SHP77 treated with DMSO at 0.1 percent for 48 hours (cell line): Measurements from ENCODE around the gene PRR12.

Source experiments
- DNase-seq: peaks from one replicate; lab custom pipeline; 2025; lab: John Stamatoyannopoulos, UW

The PRR12 gene

DNA sequence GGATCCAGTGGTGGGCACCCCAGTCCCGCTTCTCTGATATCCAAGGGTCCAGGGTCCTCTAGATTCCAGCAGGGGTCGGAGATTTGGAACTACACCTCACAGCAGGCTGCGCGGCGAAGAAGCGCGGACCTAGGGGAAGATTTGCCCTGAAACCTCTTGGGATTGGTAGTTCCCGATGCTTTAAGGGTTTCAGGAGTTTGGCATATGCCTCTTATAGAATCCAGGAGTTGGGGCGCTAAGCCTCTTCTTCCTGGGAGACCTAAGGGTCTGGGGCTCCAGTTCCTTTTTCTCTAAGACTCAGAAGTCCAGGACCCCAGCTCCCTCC is 75.1 kb downstream of the PRR12 start:
- no peak for DNase-seq

DNA sequence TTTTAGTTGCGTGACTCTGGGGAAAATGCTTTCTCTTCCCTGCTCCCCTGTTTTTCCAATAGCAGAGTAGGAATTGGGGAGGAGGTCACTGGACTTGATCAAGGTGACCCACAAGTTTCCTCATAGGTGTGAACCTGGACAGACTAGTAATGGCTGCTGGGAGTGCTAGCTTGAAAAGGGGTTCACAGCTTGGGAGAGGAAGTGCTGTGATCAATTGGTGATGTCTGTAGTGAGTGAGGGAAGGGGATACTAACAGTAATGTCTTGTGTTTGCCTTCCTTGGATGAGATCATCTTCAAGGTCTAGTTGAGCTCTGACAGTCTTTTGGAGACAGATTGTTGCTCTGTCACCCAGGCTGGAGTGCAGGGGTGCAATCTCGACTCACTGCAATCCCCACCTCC is 76.5 kb downstream of the PRR12 start:
- DNase-seq, result no peak

- no peak for DNase-seq
Measured at GRCh38 chr19:49669516-49669915, 78.5 kb downstream of the PRR12 start.

DNA sequence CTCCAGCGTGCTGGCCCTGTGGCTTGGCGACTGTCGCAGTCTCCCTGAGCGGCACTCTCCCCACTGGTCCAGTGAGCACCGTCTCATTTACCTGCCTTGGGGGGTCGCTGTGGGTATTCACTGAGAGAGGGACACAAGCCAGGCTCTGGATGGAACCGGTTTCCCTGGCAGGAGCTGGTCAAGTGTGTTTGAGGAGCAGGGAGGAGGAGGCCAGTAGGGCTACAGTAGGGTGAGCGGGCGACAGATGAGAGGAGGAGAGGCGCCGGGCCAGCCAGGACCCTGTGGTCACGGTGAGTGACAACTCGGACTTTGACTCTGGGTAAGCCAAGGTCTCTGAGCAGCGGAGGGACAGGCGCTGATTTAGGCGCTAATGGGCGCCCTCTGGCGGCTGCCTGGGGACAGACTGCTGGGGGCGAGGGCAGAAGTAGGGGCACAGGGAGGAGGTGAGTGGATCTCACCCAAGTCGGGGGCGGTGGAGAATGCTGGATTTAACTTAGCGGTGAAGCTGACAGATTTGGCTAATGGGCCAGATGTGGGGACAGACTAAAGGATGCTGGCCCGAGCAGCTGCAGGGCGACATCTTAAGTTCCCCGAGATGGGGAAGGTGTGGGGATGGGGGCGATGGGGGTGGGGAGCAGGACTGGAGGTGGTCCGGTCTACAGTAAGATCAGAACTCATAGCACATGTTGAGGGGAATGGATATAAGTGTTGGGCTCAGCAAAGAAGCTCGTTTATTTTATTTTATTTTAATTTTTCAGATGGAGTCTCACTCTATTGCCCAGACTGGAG is 81.3 kb downstream of the PRR12 start:
- peak; percentile 68 for DNase-seq
